K562 (cell line): ENCODE measurements around the gene OR2AT4. TPM values are rescaled to one million over a fixed set of nuclear protein-coding genes. Genes with fewer than 3 reads are reported as not detected.
A peak's percentile ranks its signal among the peaks of the same experiment; 100 is the strongest.

Source experiments
- EZH2 ChIP-seq: IDR thresholded peaks from 2 replicates; pipeline ENCODE4 v1.6.1; 2012; ENCODE audit warnings: low read depth, mild to moderate bottlenecking, inconsistent platforms, low read length, borderline replicate concordance
- FOS ChIP-seq: IDR thresholded peaks from 3 replicates; pipeline ENCODE4 v1.6.1; 2011; ENCODE audit not compliant: insufficient read length; ENCODE audit errors: extremely low read depth
- FOXM1 ChIP-seq, 2 experiments: fragments of 450-650 bp in 1 of 2; sonication (generic) in 1 of 2; formaldehyde crosslinking in 1 of 2; IDR thresholded peaks; 2 replicates each; pipeline versions ENCODE4 v1.6.1 to v1.9.0; 2017 to 2022; ENCODE audit warnings: low read depth in 2 of 2, mild to moderate bottlenecking in 2 of 2, missing genetic modification reagents in 1 of 2, moderate library complexity in 1 of 2
- GABPB2 ChIP-seq: fragments of 250-450 bp; sonication (Bioruptor Pico); conservative IDR thresholded peaks from 2 replicates; pipeline ENCODE4 v1.5.1; 2021; ENCODE audit warnings: mild to moderate bottlenecking
- HDGF ChIP-seq: fragments of 450-650 bp; IDR thresholded peaks from 2 replicates; pipeline ENCODE4 v1.6.1; 2016
- KLF10 ChIP-seq: fragments of 250-450 bp; sonication (Bioruptor Pico); IDR thresholded peaks from 2 replicates; pipeline ENCODE4 v1.6.1; 2021; ENCODE audit warnings: matching md5 sums
- KLF6 ChIP-seq: fragments of 250-450 bp; sonication (Bioruptor Pico); IDR thresholded peaks from 2 replicates; pipeline ENCODE4 v1.4.0; 2020; ENCODE audit warnings: mild to moderate bottlenecking, moderate library complexity, borderline replicate concordance
- MAZ ChIP-seq, 2 experiments: fragments of 450-650 bp in 1 of 2; sonication (generic) in 1 of 2; formaldehyde crosslinking; IDR thresholded peaks in 1 of 2; conservative IDR thresholded peaks in 1 of 2; 2 replicates each; pipeline versions ENCODE4 v1.4.0 to v1.5.0; 2020; ENCODE audit warnings: mild to moderate bottlenecking in 1 of 2, missing genetic modification reagents in 1 of 2
- MTA1 ChIP-seq: fragments of 450-650 bp; IDR thresholded peaks from 2 replicates; pipeline ENCODE4 v1.6.1; 2017; ENCODE audit warnings: borderline replicate concordance
- MYNN ChIP-seq, 2 experiments: sonication (generic); formaldehyde crosslinking in 1 of 2; IDR thresholded peaks; 2 replicates each; pipeline versions ENCODE4 v1.5.0 to v1.6.1; 2016 to 2020; ENCODE audit warnings: antibody characterized with exemption in 1 of 2, missing genetic modification reagents in 1 of 2
- NCOA2 ChIP-seq, 2 experiments: fragments of 450-650 bp; IDR thresholded peaks; 2 replicates each; pipeline ENCODE4 v1.6.1; 2018; ENCODE audit warnings: mild to moderate bottlenecking in 2 of 2, moderate library complexity in 1 of 2; ENCODE audit not compliant: partially characterized antibody in 2 of 2
- NFIC ChIP-seq: fragments of 450-650 bp; IDR thresholded peaks from 2 replicates; pipeline ENCODE4 v1.6.1; 2017; ENCODE audit warnings: mild to moderate bottlenecking, inconsistent platforms
- POLR2A ChIP-seq: fragments of 450-650 bp; conservative IDR thresholded peaks from 2 replicates; pipeline ENCODE4 v1.6.1; 2016
- PTTG1 ChIP-seq: fragments of 450-650 bp; IDR thresholded peaks from 2 replicates; pipeline ENCODE4 v1.6.1; 2016; ENCODE audit warnings: low read depth, mild to moderate bottlenecking, missing genetic modification characterization, missing compliant biosample characterization
- RNF2 ChIP-seq: sonication (generic); IDR thresholded peaks from 2 replicates; pipeline ENCODE4 v1.6.1; 2016
- SMARCE1 ChIP-seq: fragments of 450-650 bp; IDR thresholded peaks from 2 replicates; pipeline ENCODE4 v1.7.1; 2016; ENCODE audit warnings: mild to moderate bottlenecking
- ZNF253 ChIP-seq: fragments of 250-450 bp; sonication (Bioruptor Pico); conservative IDR thresholded peaks from 2 replicates; pipeline ENCODE4 v1.6.1; 2021; ENCODE audit warnings: mild to moderate bottlenecking
- ZNF316 ChIP-seq: fragments of 450-650 bp; IDR thresholded peaks from 2 replicates; pipeline ENCODE4 v1.6.1; 2016
- ZNF431 ChIP-seq: sonication (generic); formaldehyde crosslinking; IDR thresholded peaks from 2 replicates; pipeline ENCODE4 v1.8.0; 2022; ENCODE audit warnings: mild to moderate bottlenecking, missing genetic modification reagents
- ZNF589 ChIP-seq: fragments of 200-800 bp; sonication (Bioruptor generic); IDR thresholded peaks from 2 replicates; pipeline ENCODE4 v1.6.1; 2016; ENCODE audit warnings: low read depth, missing genetic modification characterization, missing compliant biosample characterization
- ZNF668 ChIP-seq: fragments of 250-450 bp; sonication (Bioruptor Pico); IDR thresholded peaks from 2 replicates; pipeline ENCODE4 v1.8.0; 2022; ENCODE audit warnings: mild to moderate bottlenecking, inconsistent platforms
- ZNF764 ChIP-seq: fragments of 250-450 bp; sonication (Bioruptor Pico); IDR thresholded peaks from 2 replicates; pipeline ENCODE4 v1.4.0; 2020; ENCODE audit warnings: low read depth, mild to moderate bottlenecking, moderate library complexity
- polyA plus RNA-seq, 8 experiments: library from polyadenylated mRNA; depleted of rRNA in 4 of 8; stranded (reverse) in 5 of 8; unstranded in 3 of 8; fragments of >200 nt; fragmentation: Nextera tagmentation in 2 of 8; fragmentation: Illumina TruSeq in 1 of 8; extraction: Ambion mirVana in 2 of 8; extraction: Trizol in 1 of 8; gene quantifications; 2 replicates each; pipeline versions ENCODE4 v1.2.1 to v1.2.3, GENCODE V29; 2011 to 2014; ENCODE audit warnings: inconsistent platforms in 1 of 8, missing spikeins in 1 of 8
- total RNA-seq, 7 experiments: library from RNA; depleted of rRNA in 6 of 7; stranded (reverse); fragments of >200 nt in 6 of 7; fragmentation: Illumina TruSeq in 2 of 7; extraction: Trizol in 2 of 7; gene quantifications; 2 replicates each; pipeline versions ENCODE4 v1.2.1 to v1.2.3, GENCODE V29; 2011 to 2021; ENCODE audit warnings: low replicate concordance in 1 of 7
- TF ChIP-seq, protein P1 (sequence below): fragments of 450-650 bp; IDR thresholded peaks from 2 replicates; pipeline ENCODE4 v1.6.1; 2016; ENCODE audit warnings: borderline replicate concordance
- TF ChIP-seq, protein P2 (sequence below): fragments of 450-650 bp; conservative IDR thresholded peaks from 2 replicates; pipeline ENCODE4 v1.6.1; 2016; ENCODE audit warnings: missing genetic modification characterization, low read depth, mild to moderate bottlenecking, control low read depth, missing compliant biosample characterization
- TF ChIP-seq, protein P3 (sequence below), 2 experiments: IDR thresholded peaks; 2 replicates each; pipeline ENCODE4 v1.6.1; 2012; ENCODE audit warnings: improper control_type of control experiment in 2 of 2, low read depth in 2 of 2, low read length in 2 of 2, borderline replicate concordance in 1 of 2
- TF ChIP-seq, protein P4 (sequence below): fragments of 250-450 bp; sonication (Bioruptor Pico); IDR thresholded peaks from 2 replicates; pipeline ENCODE4 v1.6.1; 2021; ENCODE audit warnings: mild to moderate bottlenecking

OR2AT4 gene
- total and polyA plus RNA-seq, 9 of the 15 experiments (the other 6 are each of a cell fraction or from before 2014, with no cell fraction given): 0.86 to 3.1 (median 2.0) TPM

DNA sequence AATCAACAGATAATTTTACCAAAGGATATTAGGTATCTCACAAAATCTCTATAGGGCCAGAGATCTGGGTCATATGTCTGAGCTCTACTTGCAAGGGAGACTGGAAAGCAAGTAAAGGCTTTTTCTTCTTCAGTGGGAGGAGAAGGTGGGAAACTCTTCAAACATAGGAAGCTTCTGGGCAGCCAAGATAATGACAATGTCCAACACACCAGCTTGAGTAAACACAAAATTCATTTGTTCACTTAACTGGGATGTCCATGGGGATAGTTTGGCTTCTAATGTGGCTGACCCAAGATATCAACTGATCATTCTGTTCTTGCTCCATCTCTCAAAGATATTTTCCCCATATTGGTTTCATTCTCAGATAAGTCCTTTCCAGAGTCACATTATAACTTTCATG, 37.4 kb downstream of the OR2AT4 start (continued):
- TF ChIP-seq, protein P1, sequence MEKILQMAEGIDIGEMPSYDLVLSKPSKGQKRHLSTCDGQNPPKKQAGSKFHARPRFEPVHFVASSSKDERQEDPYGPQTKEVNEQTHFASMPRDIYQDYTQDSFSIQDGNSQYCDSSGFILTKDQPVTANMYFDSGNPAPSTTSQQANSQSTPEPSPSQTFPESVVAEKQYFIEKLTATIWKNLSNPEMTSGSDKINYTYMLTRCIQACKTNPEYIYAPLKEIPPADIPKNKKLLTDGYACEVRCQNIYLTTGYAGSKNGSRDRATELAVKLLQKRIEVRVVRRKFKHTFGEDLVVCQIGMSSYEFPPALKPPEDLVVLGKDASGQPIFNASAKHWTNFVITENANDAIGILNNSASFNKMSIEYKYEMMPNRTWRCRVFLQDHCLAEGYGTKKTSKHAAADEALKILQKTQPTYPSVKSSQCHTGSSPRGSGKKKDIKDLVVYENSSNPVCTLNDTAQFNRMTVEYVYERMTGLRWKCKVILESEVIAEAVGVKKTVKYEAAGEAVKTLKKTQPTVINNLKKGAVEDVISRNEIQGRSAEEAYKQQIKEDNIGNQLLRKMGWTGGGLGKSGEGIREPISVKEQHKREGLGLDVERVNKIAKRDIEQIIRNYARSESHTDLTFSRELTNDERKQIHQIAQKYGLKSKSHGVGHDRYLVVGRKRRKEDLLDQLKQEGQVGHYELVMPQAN: no peak
- TF ChIP-seq POLR2A: no peak
- TF ChIP-seq ZNF316: no peak
- no peak for TF ChIP-seq EZH2
- no peak for TF ChIP-seq MYNN (IDR thresholded peaks at IDR 0.05)
- TF ChIP-seq MYNN (CRISPR knock-in tag; IDR thresholded peaks at IDR 0.05): no peak
- TF ChIP-seq FOXM1 (IDR thresholded peaks at IDR 0.05; ENCODE audit: low read depth): peak; percentile 55
- TF ChIP-seq FOXM1 (CRISPR knock-in tag; IDR thresholded peaks at IDR 0.05; ENCODE audit: low read depth): no peak
- peak; percentile 61; the same call in 1 of the 2 replicates for TF ChIP-seq SMARCE1
- TF ChIP-seq MAZ (CRISPR knock-in tag; conservative IDR thresholded peaks at IDR 0.05 in 1 of 2, IDR thresholded peaks at IDR 0.05 in 1 of 2): no peak
- TF ChIP-seq KLF6 (CRISPR knock-in tag): no peak
- peak; percentile 31; the same call in 1 of the 2 replicates for TF ChIP-seq NFIC
- no peak for TF ChIP-seq HDGF
- TF ChIP-seq ZNF589 (CRISPR knock-in tag): no peak
- no peak for TF ChIP-seq PTTG1 (tag)
- TF ChIP-seq RNF2: no peak
- no peak for TF ChIP-seq FOS
- no peak for TF ChIP-seq ZNF431 (CRISPR knock-in tag)
- TF ChIP-seq NCOA2 (IDR thresholded peaks at IDR 0.05; ENCODE audit: partially characterized antibody in 2 of 2): no peak
- TF ChIP-seq ZNF668 (CRISPR knock-in tag): no peak
- no peak for TF ChIP-seq KLF10
- no peak for TF ChIP-seq MTA1
- TF ChIP-seq ZNF253: no peak
- TF ChIP-seq GABPB2 (CRISPR knock-in tag): no peak
- TF ChIP-seq, protein P2, sequence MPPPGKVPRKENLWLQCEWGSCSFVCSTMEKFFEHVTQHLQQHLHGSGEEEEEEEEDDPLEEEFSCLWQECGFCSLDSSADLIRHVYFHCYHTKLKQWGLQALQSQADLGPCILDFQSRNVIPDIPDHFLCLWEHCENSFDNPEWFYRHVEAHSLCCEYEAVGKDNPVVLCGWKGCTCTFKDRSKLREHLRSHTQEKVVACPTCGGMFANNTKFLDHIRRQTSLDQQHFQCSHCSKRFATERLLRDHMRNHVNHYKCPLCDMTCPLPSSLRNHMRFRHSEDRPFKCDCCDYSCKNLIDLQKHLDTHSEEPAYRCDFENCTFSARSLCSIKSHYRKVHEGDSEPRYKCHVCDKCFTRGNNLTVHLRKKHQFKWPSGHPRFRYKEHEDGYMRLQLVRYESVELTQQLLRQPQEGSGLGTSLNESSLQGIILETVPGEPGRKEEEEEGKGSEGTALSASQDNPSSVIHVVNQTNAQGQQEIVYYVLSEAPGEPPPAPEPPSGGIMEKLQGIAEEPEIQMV (tag): no peak
- TF ChIP-seq, protein P3, sequence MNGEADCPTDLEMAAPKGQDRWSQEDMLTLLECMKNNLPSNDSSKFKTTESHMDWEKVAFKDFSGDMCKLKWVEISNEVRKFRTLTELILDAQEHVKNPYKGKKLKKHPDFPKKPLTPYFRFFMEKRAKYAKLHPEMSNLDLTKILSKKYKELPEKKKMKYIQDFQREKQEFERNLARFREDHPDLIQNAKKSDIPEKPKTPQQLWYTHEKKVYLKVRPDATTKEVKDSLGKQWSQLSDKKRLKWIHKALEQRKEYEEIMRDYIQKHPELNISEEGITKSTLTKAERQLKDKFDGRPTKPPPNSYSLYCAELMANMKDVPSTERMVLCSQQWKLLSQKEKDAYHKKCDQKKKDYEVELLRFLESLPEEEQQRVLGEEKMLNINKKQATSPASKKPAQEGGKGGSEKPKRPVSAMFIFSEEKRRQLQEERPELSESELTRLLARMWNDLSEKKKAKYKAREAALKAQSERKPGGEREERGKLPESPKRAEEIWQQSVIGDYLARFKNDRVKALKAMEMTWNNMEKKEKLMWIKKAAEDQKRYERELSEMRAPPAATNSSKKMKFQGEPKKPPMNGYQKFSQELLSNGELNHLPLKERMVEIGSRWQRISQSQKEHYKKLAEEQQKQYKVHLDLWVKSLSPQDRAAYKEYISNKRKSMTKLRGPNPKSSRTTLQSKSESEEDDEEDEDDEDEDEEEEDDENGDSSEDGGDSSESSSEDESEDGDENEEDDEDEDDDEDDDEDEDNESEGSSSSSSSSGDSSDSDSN (IDR thresholded peaks at IDR 0.05; ENCODE audit: borderline replicate concordance in 1 of 2, low read depth in 2 of 2, low read length in 2 of 2): no peak
- no peak for TF ChIP-seq ZNF764 (CRISPR knock-in tag)
- TF ChIP-seq, protein P4, sequence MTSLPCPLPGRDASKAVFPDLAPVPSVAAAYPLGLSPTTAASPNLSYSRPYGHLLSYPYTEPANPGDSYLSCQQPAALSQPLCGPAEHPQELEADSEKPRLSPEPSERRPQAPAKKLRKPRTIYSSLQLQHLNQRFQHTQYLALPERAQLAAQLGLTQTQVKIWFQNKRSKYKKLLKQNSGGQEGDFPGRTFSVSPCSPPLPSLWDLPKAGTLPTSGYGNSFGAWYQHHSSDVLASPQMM (CRISPR knock-in tag): no peak
